CD4-positive, alpha-beta T cell treated with Interleukin-1 beta for 1 hour (primary cell): ENCODE data around the gene ARSB.

ENCODE experiments used
- DNase-seq, 2 donors: peaks; one replicate each; pipeline ENCODE4 v3.0.0-alpha.2; 2020 to 2022

The ARSB gene

DNA sequence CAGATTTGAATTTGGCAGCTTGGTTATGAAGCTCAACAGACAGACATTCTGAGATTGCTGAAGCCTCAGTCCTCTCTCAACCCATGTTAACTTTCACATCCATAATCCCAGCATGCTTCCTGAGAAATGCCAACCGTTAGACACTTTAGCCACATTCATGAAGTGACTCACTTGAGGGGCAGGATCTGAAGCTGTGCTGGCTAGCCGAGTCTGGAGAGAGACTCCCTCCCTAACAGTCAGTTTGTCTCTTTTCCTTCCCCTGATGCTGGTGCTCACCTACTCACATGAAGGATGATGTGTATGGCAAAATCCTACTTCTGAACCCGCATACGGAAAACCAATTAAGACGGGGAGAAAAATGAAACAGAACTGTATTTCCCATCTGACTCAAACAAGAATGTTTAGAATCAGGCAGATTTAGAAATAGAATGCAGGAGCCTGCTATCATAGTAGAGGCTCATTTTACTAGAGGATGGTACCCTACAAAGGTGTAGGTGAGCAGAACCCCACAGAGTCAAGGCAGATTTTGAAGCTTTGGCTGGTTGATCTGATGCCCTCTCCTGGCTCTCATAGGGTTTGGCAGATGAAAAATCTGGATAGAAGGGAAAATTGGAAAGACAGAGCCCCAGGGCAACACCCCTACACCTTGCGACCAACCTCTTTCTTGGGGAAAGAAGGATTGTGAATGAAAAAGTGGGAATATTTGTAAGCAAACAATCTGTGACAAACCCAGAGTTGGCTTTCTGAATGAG is 185.7 kb downstream of the ARSB start:
- DNase-seq: no peak

DNA sequence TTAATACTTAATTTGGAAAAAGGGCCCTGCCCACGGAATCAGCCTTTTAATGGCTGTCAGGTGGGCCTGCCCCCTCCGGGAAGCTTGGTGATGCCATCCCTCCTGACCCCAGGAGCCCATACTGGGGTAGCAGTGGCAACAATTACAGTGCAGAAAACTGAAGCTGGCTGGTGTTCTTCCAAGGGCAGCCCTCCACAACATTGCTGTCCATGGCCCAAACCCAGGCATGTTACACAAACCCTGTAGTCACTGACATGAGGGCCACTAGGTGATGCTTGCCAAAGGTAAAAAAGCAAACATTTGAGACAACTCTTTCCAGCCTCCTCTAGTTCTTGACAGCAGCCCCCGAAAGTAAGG is 186.5 kb downstream of the ARSB start:
- DNase-seq: no peak

DNA sequence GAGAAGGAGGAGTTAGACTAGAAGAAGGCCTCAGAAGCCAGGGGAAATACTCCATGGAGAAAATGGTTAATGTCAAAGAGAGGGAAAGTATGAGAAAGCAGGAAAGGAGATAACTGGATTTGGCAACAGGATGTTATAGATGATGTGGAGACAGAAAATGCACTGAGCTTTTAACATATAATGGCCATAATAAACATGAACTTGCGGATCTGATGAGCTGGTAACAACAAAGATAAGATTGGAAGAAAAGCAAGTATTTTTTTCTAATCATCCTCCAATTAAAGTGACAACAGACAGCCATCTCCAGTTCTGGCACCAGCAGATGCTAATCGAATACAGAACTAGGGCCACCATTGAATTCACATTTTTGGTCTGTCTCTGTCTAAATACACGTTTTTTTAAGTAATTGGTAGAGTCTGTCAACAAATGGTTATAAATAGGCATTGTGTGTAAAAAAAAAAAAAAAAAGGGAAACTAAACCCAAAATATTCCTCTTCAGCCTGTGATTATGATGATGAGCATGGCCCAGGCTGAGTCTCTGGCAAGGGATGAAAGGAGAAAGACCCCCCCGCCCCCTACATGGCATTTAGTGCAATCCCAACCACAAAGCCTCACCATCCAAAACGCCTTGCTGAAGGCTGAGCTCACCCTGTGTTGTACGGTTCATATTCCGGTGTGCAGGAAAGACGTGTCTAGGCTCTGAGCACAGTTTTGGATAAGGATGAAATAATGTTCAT is 187.0 kb downstream of the ARSB start:
- no peak for DNase-seq

DNA sequence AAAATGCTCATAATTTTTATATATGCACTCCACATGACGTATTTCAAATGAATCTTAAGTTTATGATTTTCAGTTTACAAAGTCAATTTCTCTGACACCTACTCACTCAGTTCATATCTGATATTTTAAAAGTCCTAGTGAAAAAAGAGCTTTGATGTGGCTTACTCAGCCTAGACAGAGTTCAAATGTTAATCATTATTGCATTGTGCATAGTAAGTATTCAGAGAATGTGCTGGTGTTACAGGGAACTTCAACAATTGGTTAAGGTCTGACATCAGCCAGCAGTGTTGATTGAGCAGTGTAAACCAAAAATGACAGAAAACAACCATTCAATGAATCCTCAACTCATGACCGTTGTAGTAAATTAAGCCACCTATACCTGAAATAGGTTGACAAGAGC is 189.4 kb downstream of the ARSB start:
- no peak for DNase-seq

DNA sequence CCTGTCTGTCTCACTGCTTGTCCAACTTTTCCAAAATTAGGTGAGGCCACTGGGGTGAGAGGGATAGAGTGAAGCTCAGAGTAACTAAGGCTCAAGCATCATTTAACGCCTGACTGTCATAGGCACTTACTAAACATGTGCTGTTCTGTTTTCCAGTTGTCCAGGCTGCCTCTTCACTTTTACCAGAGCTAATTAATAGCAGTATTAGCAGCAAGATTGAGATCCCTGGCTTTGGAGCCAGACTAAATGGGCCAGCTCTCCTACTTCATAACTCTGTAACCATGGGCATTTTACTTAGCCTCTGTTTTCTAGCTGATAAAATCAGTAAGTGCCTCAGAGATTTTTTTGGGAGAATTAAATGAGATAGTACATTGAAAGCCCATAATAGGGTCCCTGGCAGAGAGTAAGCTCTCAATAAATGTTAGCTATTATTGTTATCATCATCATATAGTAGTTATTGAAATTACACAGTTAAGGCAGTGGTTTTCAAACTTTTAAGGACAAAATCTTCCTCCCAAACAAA is 190.4 kb downstream of the ARSB start:
- no peak for DNase-seq

DNA sequence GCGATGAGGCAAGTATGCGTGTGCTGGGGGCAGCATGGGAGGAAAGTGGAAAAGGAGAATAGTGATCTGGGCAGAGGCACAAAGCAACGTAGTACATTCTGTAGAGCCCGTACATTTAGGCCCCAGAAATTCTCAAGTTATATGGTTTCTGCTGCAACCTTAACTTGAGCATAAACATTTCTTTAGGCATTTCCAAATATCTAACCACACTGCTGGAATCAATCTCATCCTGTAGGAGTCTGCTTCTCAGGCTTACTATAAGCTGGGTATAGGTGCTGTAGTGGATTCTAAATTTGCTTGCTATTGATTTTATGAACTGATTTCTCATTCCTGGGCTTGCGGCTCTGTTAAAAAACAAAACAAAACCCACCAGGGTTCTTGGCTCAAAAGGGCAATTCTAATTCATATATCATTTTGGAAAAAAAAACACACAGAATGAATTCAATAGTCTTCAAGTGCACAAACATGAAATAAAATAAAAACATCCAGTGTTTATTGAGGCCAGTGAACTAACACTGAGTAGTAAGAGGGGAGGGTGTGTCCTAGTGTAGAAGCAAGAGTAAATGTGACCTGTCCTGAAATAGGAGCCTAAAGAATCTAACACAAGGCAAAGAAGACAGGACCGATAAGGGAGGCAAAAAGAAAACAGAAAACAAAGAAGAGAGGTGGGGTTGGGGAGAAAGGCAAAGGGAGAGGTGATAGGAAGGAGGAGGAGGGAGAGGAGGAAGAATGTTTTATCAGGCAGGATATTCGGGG is 191.0 kb downstream of the ARSB start:
- no peak for DNase-seq

DNA sequence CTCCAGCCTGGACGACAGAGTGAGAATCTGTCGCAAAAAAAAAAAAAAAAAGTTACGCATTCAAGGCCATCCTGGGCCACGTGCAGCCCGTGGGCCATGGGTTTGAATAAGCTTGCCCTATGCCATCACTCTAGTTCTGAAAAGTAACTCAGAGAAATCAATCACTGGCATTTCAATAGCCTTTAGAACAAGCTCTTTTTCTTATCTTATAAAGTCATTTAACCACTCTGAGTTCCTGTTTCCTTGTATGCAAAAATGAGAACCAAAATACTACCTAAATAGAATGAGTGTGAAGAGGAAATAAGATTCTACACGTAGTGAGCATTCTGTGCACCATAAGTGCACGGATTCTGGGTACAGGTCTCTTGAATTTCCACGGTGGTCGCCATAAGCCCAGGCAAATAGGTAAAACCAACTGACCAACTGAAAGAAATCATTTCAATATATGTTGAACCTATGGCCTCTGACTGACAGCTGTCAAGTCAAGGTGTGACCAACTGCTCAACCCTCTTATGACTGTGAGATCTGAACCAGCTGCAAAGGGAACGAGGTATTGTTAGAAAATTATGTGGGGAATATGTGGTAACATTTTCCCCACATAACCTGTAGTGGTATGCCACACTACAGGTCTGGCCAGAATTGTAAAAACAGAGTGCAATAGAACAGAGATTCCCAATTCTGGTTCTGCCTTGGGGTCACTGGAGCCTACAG is 192.6 kb downstream of the ARSB start:
- no peak for DNase-seq

DNA sequence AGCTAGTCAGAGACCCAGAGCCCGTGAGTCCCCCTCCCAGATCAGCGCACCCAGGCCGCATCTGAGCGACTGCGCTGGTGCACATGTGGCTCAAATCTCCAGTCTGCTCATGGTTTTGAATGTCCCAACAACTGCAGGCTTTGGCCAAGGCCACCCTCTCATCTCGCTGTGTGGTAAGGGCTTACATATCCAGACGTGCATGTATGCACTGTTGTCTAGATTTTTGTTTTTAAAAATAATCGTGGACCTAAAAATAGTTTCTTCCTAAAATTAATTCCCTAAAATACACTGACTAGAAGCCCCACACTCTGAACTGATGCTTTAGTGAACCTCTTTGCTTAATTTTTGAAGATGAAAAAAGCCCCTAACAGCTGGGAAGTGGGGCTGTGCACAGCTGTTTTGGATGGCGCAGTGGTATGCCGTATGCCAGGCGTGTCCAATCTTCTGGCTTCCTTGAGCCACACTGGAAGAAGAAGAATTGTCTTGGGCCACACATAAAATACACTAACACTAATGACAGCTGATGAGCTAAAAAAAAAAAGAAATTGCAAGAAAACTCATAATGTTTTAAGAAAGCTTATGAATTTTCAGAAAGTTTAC is 193.5 kb downstream of the ARSB start:
- no peak for DNase-seq

DNA sequence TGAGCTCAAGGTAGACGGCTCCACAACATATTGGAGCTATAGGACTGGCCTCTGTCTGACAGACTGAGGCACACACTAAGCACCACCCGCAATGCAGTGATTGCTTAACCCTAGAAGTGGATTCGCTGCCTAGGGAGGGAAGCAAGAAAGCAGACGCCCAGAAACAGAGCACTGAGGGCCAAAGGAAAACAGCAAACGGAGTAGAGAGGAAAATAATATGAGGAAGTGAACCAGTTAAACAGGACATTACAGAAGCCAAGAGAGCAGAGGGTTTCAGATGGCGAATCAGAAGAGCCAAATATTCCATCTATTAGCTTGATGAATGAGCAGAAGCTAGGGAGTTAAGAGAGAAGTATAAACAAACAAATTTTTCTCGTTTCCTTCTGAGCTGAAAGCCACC is 197.3 kb downstream of the ARSB start:
- no peak for DNase-seq

DNA sequence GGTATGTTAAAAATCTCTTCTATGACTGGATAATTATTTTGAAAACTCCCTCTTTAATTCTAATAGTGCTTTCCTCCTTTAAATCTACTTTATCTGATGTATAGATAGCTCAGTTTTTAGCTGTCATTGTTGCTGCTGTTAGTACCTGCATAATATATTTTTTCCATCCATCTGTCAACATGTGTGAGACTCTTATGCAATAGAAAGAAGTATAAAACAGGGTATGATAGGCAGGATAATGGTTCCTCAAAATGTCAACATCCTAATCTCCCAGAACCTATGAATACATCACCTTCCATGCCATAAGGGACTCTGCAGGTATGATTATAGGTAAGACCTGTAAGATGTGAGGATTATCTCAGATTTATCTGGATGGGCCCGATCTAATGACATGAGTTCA is 199.7 kb downstream of the ARSB start:
- DNase-seq: no peak

DNA sequence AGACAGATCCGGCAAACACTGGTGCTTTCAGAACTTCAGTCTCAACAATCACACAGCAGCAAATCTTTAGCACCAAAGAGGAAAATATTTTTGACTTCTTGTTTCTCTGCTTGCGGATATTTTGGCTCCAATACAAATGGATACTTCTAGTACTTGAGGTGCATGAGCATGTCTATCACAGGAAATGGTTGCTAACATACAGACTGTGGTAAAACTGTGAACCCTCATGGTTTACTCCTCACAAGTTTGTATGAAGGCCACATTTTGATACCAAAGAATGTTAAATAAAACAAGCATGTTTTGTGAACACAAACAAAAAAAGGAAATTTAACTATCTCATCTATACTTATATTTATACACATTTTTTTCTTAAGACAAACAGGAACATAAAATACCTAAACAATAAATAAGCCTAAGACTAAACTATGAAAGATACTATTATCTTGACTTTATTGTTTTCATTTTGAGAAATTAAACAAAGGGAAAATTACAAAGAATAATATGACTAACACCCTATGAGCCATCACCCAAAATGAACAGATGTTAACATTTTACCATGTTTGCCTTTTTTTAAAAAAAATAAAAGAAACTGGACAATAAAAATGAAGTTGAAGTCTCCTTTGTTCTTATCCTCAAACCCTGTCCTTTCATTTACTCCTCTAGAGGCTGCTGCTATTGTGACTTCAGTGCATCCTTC is 201.5 kb downstream of the ARSB start:
- DNase-seq: no peak

DNA sequence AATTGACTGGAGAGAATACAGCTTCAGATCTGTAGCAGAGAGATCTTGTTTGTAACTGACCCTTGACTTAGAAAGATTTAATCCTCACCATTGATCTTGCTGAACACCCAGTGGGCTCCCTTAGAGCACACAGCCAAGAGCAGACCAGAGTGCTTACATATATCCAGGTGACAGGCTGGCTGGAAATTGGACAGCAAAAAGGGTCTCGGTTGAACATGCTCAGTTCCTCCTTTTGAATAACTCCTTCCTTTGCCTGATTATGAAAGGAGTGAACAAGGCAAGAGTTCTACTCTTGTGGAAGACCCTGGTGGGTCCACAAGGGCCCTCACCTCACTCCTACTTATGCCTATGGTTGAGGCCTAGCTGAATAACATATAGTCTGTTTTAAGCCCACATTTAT is 202.4 kb downstream of the ARSB start:
- no peak for DNase-seq

DNA sequence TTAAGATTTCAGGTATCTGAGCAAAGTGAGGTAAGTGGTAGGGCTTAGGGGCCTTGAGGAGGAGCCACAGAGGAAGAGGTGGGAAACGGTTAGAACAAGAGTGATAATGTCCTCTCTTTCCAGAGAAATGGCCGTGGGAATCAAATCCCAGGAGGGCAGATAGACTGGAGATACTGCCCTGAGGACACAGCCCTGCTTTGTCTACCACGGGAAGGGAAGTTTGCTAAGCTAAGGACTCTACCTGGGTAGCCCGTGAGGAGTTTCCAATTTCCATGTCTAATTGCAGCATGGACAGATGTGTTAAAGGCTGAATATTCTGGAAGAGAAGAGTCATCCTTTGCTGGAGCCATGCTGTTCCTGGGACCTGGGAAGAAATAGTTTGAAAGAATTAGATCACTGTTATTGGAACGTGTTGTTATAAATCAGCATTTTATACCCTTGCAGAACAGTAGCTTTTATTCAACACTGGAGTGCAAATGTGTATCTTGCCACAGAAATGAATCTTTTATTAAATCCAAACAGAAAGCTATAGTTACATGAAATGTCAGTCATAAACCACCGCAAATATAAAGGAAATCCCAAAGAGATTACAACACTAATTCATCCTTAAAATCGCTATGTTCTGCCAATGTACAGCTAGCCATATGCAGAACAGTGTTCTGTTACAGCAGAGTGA is 203.4 kb downstream of the ARSB start:
- no peak for DNase-seq

DNA sequence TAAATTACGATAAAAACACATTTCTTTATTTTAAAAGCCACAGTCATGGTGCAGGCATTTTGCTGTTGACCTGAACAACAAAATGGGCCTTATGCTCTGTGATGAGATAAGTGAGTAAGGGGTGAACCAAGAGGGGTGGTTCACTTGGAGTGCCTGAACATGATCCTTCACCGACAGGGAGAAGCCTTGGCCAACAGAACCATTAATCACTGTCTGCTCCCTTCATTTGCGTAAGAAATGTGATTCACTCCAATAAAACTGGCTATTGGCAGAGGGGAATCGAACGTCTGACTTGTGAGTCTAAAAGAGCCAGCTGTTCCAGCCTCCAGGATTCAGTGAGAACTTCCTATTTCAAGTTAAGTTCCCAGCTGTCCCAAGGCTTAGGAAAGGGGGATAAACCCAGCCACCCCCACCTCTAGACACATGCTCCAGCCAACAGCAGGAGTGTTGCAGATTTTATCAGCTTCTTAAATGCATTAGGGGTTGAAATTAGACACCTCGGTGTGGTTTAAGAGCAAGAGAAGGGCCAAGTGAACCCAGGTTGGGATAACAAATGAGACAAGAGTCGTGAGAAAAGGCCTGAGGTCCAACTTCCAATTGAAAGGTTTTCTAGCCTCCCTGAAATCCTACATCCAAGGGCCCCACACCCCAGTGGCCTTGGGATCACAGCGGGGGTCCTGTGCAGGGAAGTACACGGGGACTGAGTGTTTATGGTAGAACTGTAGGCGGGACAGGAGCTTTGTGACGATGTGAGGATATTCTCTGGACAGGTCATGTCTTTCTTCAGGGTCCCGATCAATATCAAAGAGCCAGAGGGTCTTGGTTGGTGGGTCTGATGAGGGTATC is 205.1 kb downstream of the ARSB start:
- DNase-seq: no peak

DNA sequence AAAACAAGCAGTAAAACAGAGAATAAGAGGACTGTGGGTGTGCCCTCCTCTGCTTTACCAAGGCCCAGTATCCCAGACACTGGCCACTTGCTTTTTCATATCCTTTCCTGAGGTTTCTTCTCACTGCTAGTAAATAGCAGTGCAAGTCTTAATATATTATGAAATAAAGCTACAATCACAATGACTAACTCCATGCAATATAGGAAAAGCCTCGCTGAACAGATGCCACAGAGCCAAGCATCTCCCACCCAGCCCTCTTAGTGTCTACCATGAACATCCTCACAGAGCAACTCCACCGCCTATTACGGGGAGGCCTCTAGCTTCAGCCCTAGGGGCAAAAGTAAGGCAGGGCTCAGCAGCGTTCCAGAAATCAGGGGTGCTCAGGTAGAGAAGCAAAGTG is 205.8 kb downstream of the ARSB start:
- DNase-seq: no peak

DNA sequence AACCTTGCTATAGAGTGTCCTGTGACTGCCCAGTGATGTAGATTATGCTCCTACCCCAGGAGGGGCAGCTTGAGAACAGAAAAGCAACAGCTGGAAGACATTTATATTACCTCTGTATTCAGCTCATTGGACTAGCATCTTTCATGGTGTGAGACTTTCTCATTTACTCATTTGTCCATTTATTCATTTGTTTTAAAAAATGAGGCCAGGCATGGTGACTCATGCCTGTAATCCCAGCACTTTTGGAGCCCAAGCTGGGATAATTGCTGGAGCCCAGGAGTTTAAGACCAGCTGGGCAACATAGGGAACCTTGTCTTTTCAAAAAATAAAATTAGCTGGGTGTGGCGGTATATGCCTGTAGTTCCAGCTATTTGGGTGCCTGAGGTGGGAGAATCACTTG is 206.6 kb downstream of the ARSB start:
- DNase-seq: no peak

DNA sequence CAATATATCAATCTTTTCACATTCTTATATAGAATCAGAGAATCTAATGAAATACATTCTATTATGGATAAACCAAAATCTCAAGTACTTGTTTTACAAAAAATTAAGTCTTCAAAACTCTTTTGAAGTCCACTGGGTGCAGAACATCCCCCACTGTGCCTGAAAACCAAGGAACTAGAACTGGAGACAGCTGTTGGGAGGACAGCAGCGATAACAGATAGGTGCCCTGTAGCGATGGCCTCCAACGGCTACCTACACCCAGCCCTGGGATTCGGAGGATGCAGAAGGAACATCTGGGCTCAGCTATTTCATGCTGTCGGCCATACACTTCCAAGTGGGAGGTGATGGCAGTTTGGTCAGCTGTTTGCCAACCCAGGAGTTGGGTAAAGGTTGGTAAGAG is 207.2 kb downstream of the ARSB start:
- DNase-seq: no peak

DNA sequence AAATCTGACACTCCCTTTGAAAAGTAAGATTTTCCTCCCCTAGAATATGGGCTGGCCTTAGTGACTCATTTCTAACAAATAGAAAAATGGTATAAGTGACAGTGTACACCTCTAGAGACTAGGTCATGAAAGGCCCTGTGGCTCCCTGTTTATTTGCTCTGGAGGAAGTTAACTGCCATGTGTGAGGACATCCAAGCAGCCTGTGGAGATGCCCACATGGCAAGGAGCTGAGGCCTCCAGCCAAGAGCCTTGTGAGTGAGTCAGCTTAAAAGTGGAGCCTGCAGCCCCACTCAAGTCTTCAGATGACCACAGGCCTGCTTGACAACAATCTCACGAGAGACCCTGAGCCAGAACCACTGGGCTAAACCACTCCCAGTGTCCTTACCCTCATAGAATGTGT is 208.5 kb downstream of the ARSB start:
- no peak for DNase-seq

DNA sequence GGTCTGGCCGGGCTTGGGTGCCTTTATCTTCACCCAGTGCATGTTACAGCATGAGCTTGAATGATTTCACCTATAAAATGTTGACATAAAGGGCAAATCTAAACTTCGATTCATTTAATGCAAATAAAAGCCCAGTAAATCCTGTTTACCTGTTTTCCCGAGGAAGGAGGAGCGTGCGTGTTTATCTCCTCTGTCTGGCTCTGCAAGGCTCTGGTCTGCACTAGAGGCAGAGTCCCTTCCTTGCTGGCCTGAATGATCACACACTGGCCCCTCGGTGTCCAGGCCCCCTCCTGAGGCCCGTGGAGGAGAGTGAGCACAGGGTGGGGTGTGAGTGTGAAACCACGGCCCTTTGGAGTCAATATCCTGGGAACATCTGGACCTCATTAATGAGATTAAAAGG is 211.5 kb downstream of the ARSB start:
- DNase-seq: no peak
